Stimulated activated CD8-positive, alpha-beta memory T cell treated with anti-CD3 and anti-CD28 coated beads, Interleukin-4, amount 100 ng/mL, for 24 hours (primary cell): ENCODE data around the gene HS2ST1.
A peak's percentile ranks its signal among the peaks of the same experiment; 100 is the strongest.

Source experiments
- DNase-seq: peaks from one replicate; pipeline ENCODE4 v3.0.0-alpha.2; 2020; ENCODE audit warnings: low read depth

The HS2ST1 gene

DNA sequence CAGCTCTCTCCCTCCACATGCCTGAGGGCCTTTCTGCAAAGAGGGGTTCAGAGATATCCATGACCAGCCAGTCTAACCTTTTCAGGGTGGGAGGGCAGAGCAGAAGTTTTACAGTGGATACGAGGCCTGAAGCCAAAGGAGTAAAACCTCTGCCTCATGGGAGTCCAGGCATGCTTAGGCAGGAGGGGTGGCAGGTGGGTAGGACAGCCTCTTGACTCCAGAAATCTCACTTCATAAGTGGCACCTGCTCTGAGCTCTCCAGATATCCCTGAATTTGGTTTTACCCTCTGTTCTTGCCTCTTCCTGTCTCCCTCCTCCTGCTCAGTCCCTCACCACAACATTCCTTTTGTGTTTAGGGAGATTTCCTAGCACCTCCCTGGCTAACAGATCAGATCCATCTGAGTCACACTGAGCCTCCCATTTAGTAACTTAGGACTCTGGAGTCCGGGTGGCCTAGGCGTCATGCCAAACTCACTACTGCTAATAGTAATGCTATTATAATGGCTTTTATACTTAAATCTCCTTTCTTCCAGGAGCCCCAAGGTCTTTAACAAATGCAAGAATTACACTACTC is 201.0 kb downstream of the HS2ST1 start:
- no peak for DNase-seq

DNA sequence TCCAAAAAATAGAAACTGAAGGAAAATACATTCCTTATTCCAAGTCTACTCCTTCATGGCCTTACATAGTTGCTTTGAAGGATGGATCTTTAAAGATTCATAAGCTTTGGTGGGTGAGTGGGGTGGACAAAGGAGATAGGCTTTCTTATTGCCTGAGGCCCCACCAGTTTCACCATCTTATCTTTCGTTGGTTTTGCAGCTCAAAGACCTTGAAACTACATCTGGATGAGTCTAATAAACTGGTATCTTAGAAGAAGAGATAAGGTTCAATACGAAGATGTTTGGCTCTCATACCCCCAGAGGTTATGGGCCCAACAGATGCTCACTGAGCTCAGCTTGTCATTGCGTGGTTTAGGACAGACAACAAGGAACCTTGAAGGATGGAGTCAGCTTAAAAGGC is 201.5 kb downstream of the HS2ST1 start:
- no peak for DNase-seq

DNA sequence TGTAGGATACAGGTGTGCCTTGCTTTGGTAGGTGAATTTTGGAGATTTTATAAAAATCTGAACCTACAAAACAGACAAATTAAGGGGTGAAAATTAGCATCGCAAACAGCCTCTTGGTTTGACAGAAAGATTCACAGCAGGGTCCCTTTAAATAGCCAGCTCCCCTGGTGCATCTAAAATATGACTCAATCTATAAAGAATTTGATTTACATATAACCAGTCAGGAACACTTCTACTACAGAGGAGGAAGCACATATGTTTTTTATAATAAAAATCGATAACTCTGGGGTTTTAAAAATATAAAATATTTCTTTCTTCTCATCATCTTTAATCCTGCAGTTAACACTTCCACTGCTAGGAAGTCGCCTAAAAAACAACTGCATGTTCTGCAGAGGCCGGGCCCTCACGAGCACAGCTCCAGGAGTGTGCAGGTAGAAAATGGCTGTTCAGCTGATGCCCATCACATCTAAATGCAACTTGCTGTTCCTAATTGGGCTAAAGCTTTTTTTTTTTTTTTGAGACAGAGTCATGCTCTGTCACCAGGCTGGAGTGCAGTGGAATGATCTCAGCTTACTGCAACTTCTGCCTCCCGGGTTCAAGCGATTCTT is 203.4 kb downstream of the HS2ST1 start:
- no peak for DNase-seq

DNA sequence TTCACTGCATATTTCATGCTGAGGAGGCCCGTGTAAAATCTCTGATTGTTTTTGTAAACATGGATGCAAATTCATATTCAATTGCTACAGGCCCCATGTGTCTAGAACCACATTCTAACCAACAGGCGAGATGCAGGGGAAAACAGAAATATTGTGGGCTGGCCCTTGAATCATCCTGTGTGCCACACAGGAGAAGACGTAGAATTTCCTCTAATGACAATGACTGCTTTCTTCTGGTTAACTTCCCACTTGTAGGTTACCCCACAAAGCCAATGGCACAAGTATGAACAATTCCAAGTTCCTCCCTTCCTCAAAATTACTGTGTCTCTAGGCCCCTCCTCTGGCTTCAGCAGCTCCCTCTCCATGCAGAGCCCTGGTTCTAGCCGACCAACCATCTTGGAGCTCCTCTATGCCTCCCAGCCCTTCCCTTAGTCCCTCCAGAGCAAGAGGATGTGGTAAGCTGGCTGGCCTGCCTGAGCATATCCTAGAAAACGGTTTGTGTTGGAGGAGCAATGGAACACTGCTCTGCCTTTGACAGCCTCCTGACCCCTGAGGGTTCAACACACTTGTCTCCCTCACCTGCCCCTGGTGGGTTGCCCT is 205.2 kb downstream of the HS2ST1 start:
- DNase-seq = no peak

DNA sequence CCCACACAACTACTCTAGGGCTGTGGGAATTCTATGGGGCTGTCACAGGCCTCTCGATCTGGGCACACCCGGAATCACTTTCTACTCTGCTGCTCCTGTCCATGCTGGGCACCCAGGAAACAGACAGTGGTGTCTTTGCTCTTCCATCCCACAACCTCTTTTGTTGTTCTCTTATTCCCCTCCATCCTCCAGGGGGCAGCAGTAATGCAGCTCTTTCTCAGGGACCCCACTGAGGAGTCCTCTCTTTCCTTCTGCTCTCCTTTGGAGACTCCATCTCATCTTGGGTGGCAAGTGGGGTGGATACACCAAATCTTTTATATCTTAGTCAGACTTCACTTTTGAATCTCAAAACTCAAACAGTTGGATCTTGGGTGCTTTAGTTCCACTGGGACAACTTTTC is 206.3 kb downstream of the HS2ST1 start:
- no peak for DNase-seq

DNA sequence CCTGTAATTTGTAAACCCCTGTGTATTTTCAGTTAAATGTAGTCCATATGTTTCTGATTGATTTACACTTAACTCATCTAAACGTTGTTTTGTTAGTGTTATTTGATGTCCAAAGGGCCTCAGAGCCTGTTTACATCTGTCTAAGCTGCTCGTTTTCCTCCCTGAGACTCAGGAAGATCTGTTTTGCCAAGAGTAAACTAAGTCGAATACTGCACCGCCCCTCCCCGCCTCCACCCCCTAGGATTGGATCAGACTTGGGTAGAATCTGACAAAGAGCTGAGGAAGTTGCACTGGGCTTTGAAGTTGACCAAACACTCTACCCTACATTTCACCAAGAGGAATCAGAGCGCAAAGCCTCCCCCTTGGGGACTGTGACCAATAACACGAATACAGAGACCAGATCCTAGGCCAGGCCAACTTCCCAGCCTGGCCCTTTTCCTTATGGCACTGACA is 207.3 kb downstream of the HS2ST1 start:
- DNase-seq = no peak

DNA sequence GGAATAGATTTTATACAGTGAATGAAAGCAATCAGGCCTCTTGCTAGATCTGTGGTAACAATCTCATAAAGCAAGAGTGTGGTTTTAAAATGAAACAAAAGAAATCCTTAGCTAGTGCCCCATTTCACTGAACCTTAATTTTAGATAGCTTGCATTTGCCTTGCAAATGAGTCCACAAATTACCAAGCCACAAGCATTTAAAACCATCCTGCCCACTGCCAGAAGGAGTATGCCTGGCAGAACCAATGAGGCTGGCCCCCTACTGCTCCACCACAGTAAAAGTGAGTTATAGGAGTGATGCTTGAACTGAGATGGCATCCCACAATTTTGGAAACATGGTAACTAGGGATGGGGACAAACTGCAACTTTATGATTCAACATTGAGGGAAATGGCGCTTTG is 207.8 kb downstream of the HS2ST1 start:
- DNase-seq = no peak

DNA sequence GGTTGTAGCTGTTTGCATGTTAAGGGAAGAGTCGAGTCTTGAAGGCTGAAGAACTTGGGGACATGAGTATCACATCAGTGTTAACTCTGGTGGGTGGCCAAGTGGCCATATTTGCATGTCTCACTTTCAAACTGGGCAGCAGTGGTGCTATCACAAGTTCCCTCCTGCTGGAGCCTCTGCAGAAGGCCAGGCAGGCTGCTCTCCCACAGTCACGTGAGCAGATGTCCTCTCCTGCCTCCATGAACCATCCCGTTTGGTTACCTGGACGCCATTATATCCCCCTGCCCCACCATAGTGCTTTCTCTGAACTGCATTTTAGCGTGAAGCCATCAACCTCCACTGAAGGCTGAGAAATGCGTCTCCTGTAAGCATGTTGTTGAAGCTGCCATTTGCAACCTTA is 209.2 kb downstream of the HS2ST1 start:
- no peak for DNase-seq

DNA sequence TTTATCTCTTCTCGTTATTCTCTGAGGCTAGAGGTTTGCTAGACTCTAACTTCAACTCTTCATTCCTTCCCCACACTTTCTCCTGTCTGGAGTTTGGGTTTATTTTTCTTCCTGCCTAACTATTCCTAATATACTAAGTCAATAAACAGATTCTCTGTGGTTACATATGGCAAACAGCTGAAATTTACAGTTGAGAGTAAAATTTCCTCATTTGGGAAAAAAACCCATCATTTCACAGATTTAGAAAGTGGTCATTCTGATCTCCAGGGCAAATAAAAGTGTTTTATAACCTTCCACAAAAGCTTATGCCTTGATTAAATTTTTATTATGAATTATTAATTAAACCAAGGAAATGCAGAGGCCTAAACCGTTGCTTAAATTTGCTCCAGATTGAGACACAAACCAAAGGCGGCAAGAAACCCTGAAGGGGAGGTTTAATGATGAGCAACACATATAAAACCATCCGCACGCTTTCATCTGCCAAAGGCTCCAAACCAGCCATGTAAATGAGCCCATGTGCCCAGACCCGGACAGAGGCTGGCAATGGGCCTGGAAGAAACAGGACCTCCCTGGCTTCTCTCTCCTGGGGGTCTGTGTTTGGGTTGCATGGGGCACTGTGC is 212.6 kb downstream of the HS2ST1 start:
- no peak for DNase-seq

DNA sequence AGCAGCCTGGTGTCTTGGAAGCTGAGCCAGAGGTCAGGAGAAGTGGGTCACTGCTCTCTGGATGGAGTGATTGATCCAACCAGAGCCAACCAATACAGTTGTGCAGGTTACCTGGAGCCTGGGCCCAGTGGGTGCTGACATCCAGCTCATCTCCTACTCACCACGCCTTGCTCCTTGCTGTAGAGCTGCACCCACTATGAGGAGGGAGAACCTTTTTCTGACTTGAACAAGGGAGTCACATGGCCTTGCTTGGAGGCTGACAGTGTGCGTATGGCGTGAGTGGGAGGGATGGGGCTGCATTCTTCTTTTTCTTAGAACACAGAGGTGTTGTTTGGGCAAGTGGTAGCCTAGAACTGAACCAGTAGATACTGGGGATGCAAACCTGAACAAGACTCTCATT is 213.1 kb downstream of the HS2ST1 start:
- DNase-seq = no peak

DNA sequence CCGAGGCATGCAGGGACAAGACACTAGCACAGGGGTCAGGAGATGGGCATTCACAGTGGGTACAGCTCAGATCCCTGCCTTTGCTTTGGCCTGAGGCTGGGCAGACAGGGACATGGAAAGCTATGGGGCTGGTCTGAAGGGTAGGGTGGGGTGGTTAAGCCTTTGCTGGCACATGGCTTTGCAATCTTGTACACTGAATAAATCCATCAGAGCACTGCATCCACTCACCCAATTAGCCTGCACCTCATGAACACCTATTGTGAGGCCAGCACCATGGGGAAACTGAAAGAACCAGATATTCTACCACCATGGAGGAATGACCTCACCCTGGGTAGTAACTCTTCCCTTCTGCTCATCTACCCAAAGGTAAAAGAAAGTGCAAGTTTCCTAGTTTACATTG is 214.6 kb downstream of the HS2ST1 start:
- no peak for DNase-seq

DNA sequence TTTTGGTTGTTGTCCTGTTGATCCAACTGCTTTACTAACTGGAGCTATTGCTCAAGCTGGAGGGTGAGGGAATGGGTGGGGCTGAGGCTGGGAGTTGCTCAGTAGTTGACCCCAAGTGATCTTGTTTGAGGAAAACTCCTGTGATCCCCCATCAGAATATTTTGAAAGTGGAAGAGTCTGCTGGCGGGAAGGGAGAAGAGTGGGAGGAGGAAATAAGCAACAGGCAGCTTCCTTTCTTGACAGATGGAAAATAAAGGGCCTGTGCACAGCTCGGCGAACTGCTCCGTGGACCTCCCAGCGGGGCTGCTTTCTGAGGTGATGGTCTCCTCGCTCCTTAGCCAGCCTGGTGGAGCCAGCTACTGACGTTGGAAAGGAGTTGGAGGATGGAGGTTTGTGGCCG is 215.2 kb downstream of the HS2ST1 start:
- DNase-seq = no peak

DNA sequence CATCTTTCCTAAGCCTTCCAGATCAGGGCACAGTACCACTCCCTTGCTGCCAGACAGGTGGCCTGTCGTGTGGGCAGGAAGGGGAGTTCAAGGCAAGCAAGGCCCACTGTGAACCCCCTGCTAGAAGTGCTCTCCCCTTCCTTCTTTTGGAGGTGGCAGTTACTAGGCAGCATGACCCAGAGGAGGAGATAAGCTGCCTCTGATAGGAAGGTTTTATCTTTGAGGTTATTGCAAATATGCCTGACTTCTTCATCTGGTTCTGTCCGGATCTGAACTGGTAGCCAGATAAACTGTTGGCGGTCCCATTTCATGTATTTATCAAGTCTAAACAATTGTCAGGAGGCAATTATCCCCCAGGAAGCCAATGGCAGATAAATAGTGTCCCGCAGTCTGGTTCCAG is 216.0 kb downstream of the HS2ST1 start:
- no peak for DNase-seq

DNA sequence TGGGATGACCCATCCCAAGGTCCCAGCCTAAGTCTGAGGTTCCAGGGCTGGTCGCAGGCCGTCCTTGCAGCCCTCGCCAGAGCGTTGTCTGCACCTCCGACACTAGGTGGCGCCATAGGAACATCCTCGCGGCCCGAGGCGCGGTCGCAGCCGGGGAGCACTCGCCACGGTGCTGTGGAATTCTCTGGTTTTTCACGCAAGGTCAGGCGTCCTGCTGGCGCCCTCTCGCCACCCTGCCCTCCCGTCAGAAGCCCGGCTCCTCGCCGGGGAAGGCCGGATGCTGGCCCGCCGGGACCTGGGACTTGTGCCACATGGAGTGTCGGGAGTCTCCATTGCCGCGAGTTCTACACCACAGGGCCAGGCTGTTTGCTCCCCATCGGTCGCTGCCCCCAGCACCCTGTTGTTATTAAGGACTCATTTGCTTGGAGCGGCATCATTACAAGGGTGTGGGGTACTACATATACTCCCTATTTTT is 217.4 kb downstream of the HS2ST1 start:
- DNase-seq = peak; percentile 62

DNA sequence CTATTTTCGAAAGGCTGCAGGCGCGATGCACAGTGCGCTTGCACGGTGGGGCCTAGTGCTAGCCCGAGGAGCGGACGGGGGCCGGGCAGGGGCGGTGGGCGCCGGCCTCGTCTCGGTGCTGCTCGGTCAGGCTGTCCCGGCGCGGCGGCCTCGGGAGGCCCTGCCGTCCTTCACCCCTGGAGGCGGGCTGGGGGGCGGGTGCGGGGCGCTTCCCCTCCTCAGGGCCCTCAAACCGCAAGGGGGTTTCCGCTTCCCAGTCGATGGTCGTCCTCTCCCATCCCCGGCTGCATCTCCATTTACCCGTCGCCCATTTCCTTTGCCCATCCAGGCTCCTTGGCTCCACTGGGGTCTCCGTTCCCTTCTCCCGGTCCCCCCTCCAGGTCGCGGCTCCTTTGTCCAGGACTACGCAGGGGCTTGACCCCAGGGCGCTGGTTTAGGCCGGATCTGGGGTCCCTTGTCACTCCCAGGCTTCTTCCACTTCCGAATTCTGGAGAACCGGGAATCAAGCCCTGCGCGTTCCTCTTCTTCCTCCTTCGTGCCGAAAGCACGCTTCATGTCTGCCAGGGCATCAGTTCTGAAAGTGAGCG is 217.9 kb downstream of the HS2ST1 start:
- peak; percentile 4 for DNase-seq

DNA sequence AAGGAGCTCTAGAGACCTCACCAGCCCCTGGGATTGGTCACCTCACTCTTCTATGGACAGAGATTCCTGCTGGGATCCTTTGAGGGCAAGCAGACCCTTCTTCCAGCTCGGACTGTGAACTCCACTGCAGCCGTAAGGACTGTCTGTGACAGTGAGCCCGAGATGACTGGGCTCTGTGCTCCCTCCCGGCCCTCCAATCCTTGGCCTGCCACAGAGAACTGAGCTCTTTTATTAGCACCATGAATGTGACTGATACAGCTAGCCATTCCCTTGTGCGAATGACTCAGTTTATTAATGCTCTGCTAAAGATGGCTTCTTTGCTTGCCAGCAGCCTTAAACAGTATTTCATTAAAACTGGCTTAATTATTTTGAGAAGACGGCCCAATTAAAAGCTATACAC is 219.6 kb downstream of the HS2ST1 start:
- no peak for DNase-seq

DNA sequence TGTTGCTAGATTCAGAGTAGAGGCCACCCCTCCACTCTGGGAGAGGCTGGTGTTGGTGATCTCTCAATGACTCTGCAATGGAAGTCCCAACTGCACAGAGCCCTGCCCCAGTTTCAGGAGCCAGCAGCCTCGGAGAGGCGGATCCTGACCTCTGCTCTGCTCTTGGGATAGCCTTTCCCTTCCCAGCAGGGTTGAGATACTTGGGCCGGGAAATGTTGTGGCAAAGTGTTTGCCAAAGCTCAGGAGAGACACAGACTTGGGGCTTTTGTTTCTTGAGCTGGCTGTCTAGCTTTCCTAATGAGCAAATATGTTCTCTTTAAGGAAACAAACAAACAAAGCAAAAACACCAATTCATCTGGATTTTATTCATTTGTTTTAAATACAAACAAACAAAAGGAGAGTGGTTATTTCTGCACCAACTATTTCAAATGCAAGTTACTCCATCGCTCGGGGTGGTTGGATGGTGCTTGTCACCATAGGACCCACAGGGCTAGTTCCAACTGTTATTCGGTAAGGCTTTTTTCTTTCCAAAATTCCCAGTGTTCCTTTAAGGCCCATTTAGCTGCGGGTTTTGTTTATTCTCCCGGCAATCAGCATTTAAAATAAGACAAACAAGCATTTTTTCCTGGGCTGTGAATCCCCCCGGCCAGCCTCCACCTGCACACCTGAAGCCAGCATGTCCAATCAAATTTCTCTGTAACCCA is 220.3 kb downstream of the HS2ST1 start:
- no peak for DNase-seq

DNA sequence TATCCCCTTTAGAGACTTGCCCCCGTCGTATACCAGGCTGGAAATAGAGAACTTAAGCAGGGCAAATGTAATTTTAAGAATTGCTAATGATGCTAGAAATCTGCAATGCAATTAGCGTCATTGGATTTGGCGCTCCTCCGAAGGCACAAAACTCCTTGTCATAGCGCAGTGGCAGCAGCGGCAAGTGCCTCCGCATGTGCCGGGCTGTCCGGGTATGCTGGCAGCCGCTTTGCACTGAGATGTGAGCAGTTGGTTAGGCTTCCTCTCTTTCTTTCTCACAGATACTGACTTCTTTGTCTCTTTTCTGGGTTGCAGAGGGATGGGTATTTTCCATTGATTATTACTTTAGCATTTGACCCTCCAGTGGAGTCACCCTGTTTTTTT is 220.9 kb downstream of the HS2ST1 start:
- no peak for DNase-seq

DNA sequence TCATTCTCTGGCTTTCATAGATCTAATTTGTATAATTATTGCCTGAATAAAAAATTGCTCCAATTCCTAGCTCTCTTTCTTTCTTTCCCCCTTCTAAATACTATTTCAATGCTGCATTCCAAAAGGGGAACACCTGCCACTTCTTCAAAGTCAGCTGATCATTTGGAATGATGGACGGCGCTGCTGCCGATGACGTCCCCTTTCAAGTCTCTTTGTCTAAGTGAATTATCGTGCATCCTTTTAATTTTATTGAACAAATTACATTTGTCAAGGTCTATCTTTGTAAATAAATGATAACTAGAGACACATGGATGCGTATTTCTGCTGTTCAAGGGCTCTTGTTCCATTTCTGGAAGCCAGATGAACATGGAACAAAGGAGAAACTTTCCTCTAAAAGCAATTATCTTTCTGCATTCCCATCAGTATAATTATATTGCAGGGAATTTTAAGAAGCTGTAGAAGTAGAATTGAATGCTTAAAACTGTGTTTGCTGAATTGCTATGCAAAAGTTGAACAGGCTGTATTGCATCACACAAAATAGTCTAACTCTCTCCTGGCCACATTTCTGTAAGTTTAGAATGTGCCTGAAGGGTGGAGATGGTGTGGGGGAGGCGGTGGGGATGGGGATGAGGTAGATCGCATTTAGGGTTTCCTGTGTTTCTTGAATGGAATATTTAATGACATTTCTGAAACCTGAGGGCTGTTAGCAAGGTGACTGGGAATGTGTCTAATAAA is 222.3 kb downstream of the HS2ST1 start:
- DNase-seq = no peak

DNA sequence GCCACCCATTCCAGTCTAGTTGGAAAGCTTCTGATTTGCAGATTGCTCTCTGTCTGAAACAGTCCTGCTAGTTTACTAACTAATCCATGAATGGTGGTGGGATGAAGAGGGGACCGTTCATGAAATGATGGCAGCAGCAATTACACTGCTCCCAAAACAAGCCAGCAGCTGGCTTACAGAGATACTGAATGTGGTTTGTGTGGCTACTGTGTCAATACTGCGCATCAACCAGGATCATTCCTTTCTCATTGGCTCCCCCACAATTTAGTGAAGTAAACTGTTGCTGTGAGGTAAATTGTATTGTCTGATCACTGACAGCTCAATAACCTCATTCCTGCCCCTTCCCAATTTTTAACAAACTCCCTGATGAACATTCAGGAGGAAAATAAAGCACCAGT is 222.9 kb downstream of the HS2ST1 start:
- DNase-seq = no peak

DNA sequence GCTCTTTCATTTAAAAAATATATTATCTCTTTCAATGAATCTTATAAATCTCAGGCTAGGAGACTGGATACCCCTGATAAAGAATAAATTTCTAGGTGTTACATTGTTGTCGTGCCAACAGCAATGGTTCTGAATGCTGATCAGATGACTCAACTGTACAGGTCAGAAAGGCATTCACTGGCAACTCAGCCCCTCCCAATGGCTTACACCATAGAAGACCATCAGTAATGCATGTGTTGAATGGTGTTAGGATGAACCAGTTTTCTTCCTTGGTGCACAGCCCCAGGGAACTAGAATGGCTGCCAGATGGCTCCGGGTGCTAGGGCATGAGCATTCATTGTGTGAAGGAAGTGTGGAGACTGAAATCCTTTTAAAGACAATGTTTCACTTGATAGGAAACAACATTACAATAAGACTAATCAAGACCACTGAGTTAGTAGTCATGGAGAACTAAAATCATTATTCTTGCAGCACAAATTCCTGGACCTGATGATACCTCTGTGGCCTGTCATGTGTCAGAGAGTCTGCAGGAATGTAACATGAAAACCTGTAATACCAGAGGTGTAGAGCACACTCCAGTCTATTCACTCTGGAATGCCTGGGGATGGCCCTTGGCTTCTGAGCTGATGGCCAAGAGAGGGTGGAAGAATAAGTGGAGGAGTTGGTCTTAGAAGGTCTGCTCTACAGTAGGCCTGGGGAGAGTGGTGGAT is 226.6 kb downstream of the HS2ST1 start:
- DNase-seq = no peak
